GM19238 (cell line): ENCODE results near the gene WWC2.
A peak's percentile ranks its signal among the peaks of the same experiment; 100 is the strongest.

ENCODE experiments used
- DNase-seq: peaks from one replicate; pipeline ENCODE4 v3.0.0; 2011; ENCODE audit warnings: low spot score; ENCODE audit not compliant: insufficient read length

WWC2 gene

GRCh38 chr4:183255487-183255886 is 156.4 kb downstream of the WWC2 start:
- DNase-seq, result no peak

- no peak for DNase-seq
These were observed 157.3 kb downstream of the WWC2 start for GRCh38 chr4:183256343-183256742.

- DNase-seq, result peak; percentile 16
These were observed 157.8 kb downstream of the WWC2 start for GRCh38 chr4:183256756-183257385.

DNA sequence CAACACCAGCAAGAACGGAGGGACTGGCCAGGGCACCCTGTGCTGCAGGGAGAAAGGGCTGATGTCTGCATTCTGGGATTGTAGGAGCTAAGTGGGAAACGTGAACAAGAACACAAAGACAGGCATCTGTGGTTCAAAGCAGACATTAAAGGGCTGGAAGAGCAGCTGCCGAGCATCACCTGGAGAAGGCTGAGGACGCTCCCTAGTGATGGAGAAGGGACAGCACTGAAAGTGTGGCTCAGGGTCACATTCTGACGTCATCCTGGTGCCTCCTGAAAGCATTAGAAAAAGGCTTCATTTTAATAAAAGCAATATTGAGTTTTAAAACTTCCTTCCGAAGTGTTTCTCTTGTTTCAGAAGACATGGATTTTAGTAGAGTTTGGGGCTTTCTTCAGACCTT is 158.8 kb downstream of the WWC2 start:
- no peak for DNase-seq

- no peak for DNase-seq
These were observed 161.6 kb downstream of the WWC2 start for GRCh38 chr4:183260491-183261151.

GRCh38 chr4:183261953-183262775 is 163.1 kb downstream of the WWC2 start:
- peak; percentile 33 for DNase-seq

DNA sequence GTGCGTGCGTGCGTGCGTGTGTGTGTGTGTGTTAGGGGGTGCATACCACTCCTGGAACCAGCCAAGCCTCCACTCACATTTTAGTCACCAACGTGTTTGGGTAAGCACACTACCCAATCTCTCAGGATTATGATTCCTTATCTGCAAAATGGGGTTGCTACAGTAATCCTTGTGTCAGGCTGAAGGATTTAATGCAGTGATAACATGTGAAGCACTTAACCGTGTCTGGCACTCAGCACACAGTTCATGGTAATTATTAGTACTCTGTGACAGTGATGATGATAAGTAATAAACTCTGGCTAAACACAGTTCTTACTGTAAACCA is 163.7 kb downstream of the WWC2 start:
- no peak for DNase-seq

DNA sequence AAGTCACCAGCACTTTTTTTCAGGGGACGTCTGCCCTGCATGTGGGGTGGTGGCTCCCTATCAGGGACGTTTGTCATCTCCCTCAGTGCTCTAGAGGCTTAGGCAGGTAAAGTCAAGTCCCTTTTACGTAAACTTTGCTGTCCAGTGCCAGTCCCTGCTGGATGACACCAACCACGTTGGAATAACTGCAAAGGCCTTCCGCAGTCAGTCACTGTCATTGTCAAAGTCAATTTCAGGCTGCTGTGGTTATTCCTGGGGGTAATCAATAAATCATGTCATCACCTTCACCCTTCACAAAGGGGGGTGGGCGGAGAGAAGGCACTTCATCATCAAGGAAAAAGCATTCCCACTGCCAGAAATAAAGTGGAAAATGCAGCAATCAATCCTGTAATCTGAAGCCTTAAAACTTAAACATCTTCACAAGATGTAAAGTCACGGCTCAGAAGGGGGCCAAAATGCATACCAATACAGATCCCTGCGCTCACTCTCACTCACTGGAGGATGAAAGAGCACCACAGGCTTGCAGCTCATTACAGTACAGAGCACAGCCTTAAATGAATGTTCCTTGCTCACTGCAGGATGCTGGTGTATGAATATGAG is 164.8 kb downstream of the WWC2 start:
- no peak for DNase-seq

DNA sequence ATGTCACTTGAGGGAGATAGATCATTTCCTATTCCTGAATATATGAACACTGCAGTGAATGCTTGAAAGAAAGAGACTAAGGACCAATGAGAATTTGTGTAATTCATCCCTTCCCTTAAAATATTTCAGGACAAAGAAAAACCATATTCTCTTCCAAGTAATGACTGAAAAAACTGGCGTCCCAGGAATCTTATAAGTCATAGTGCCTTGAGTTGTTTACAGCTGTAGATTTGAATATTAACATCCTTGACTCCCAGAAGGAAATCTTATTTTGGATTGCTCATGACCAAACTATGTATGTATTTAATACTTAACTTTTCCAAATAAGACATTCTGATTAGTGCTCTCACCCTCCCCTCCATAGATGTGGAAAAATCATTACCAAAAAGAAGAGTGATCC is 165.6 kb downstream of the WWC2 start:
- DNase-seq, result no peak

GRCh38 chr4:183266371-183266770 is 167.3 kb downstream of the WWC2 start:
- DNase-seq, result no peak

GRCh38 chr4:183268556-183268955 is 169.5 kb downstream of the WWC2 start:
- DNase-seq, result no peak

GRCh38 chr4:183272384-183272783 is 173.3 kb downstream of the WWC2 start:
- no peak for DNase-seq

GRCh38 chr4:183276106-183276505 is 177.0 kb downstream of the WWC2 start:
- DNase-seq, result no peak

DNA sequence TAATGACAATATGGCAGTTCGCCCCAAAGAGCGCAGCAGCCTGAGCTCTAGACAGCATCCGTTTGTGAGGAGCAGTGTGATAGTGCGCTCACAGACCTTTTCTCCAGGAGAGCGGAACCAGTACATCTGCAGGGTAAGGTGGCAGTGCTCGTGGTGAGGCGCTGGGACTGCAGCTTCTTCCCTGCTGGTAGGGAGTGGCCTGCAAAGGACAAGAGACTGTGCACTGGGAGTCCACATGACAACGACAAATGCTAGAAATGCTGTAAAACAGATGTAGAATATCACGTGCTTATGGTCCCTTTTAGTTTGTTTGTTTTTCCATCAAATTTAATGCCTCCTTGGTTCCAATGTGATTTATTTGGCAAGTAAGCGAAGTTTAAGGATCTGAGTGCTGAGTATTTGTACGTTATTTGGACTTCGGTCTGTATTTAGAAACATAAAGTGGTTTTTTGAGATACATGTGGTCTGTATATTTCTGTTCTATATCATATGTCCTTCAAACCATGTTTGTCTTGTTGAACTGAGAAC is 185.3 kb downstream of the WWC2 start:
- DNase-seq, result no peak

GRCh38 chr4:183284965-183285364 is 185.9 kb downstream of the WWC2 start:
- no peak for DNase-seq

DNA sequence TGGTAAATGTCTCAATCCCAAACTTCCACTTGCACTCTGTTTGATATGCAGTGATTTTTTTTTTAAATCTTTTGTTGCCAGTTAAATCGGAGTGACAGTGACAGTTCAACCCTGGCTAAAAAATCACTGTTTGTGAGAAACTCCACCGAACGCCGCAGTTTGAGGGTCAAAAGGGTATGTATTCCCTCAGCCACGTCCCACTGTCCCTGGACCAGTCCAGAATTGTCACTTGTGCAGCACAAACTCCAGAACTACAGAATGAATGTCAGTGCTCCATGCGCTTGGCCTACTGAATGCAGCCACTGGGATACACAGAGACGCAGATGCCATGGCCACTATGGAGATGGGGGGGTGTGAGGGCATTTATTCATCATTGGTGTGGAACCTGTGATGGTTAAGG is 186.8 kb downstream of the WWC2 start:
- no peak for DNase-seq

- no peak for DNase-seq
These were observed 187.7 kb downstream of the WWC2 start for GRCh38 chr4:183286590-183287308.

- no peak for DNase-seq
These were observed 188.2 kb downstream of the WWC2 start for GRCh38 chr4:183287309-183287659.

DNA sequence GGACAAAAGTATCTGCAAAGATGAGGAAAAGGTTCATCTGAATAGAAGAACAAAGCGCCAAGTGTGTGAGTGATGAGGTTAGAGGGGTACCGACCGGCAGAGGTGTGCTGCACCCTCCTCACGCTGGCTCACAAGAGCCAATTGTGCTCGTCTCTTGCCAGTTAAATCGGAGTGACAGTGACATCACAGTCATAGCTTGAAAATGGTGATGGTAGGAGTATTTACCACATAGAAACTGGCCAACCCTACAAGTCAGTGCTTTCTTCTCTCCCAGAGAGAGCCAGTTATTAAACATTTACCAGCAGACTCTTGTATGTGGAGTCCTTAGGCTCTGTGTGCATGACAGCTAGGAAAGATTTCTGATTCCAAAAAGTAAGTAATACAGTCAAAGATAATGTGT is 188.6 kb downstream of the WWC2 start:
- no peak for DNase-seq

GRCh38 chr4:183288955-183289354 is 189.9 kb downstream of the WWC2 start:
- no peak for DNase-seq

DNA sequence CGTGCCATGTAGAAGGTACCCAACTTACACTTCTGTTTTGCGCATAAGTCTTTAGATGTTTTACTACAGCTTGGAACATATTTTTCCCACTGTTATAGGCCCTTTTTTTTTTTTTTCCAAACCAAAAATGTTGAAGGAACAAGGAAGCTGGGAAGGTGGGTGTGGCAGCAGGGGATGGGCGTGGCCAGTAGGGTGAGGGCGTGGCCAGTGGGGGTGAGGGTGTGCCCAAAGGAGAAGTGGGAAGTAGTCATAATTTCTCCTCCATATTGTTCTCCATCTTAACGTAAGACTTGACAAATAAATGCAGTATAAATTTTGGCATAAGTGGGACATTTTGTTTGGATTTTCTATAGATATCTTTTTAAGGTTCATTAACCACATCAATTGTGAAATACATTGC is 190.6 kb downstream of the WWC2 start:
- no peak for DNase-seq
